IMR-90 (cell line): ENCODE data around the gene MAP2K2. TPM values are rescaled to one million over a fixed set of nuclear protein-coding genes. Genes with fewer than 3 reads are reported as not detected.

Source experiments
- ATAC-seq: fragments of 200-7000 bp; cut with Tn5 transposase; 2 replicates; pipeline ENCODE4 v1.9.1; 2020; ENCODE audit warnings: low read depth, mild to moderate bottlenecking, moderate library complexity
- BruUV-seq: library from RNA; stranded (reverse); fragments of 400-500 nt; replicated peaks from 2 replicates; lab custom pipeline; 2021; lab: Mats Ljungman, UMichigan
- CTCF ChIA-PET: fragments of 300-600 bp; formaldehyde crosslinking; extraction: SDS; loops from one replicate; lab custom pipeline; 2021; ENCODE audit warnings: antibody characterized with exemption; lab: Yijun Ruan, JAX
- POLR2A ChIA-PET: fragments of 300-600 bp; sonication (Branson Sonifier 250); formaldehyde crosslinking; loops from one replicate; lab custom pipeline; 2022; ENCODE audit warnings: antibody characterized with exemption; ENCODE audit not compliant: unreplicated experiment; lab: Charles Lee
- DNase-seq: peaks from one replicate; pipeline ENCODE4 v3.0.0; 2013
- H2AFZ ChIP-seq: replicated peaks from 2 replicates; pipeline ENCODE3; 2013; ENCODE audit warnings: low read length, mild to moderate bottlenecking; ENCODE audit not compliant: poor library complexity
- H2AK5ac ChIP-seq: 2 replicates; pipeline ENCODE4 v1.6.1; 2013; ENCODE audit warnings: low read depth, low read length, inconsistent platforms
- H2AK9ac ChIP-seq: replicated peaks from 2 replicates; pipeline ENCODE3; 2013; ENCODE audit warnings: mild to moderate bottlenecking, low read depth, low read length, moderate library complexity; ENCODE audit not compliant: poor library complexity
- H2BK120ac ChIP-seq: 2 replicates; pipeline ENCODE4 v1.6.1; 2013; ENCODE audit warnings: low read depth, low read length, inconsistent platforms
- H2BK15ac ChIP-seq: 3 replicates; pipeline ENCODE4 v1.6.1; 2013; ENCODE audit warnings: low read depth, low read length, inconsistent platforms
- H2BK20ac ChIP-seq: 2 replicates; pipeline ENCODE4 v1.6.1; 2013; ENCODE audit warnings: low read depth, mild to moderate bottlenecking, inconsistent platforms, low read length, moderate library complexity
- H2BK5ac ChIP-seq: 2 replicates; pipeline ENCODE4 v1.6.1; 2013; ENCODE audit warnings: mild to moderate bottlenecking, low read depth, low read length, inconsistent platforms; ENCODE audit not compliant: poor library complexity, severe bottlenecking
- H3K14ac ChIP-seq: replicated peaks from 2 replicates; pipeline ENCODE4 v1.6.1; 2013; ENCODE audit warnings: low read depth, low read length, inconsistent platforms
- H3K18ac ChIP-seq: 2 replicates; pipeline ENCODE4 v1.6.1; 2013; ENCODE audit warnings: low read depth, low read length, control low read depth
- H3K23ac ChIP-seq: 2 replicates; pipeline ENCODE4 v1.6.1; 2013; ENCODE audit warnings: low read depth, low read length, inconsistent platforms
- H3K27ac ChIP-seq: 2 replicates; pipeline ENCODE4 v1.5.1; 2013; ENCODE audit warnings: mild to moderate bottlenecking, control low read depth, low read length; ENCODE audit not compliant: insufficient read depth
- H3K27me3 ChIP-seq: 2 replicates; pipeline ENCODE4 v1.6.1; 2013; ENCODE audit warnings: low read length; ENCODE audit not compliant: control insufficient read depth, insufficient read depth
- H3K36me3 ChIP-seq: 2 replicates; pipeline ENCODE4 v1.6.1; 2013; ENCODE audit warnings: low read length, mixed read lengths; ENCODE audit not compliant: control insufficient read depth, insufficient read depth
- H3K4ac ChIP-seq: 2 replicates; pipeline ENCODE4 v1.6.1; 2013; ENCODE audit warnings: low read depth, low read length, inconsistent platforms
- H3K4me1 ChIP-seq: 2 replicates; pipeline ENCODE4 v1.6.1; 2013; ENCODE audit warnings: low read length, mixed read lengths; ENCODE audit not compliant: control insufficient read depth, insufficient read depth
- H3K4me2 ChIP-seq: 2 replicates; pipeline ENCODE4 v1.6.1; 2013; ENCODE audit warnings: low read depth, mild to moderate bottlenecking, control low read depth, low read length, moderate library complexity
- H3K4me3 ChIP-seq: 2 replicates; pipeline ENCODE4 v1.5.1; 2013; ENCODE audit warnings: low read depth, mild to moderate bottlenecking, control low read depth, low read length, moderate library complexity; ENCODE audit not compliant: insufficient read depth
- H3K56ac ChIP-seq: 2 replicates; pipeline ENCODE4 v1.6.1; 2013; ENCODE audit warnings: low read length, inconsistent platforms; ENCODE audit not compliant: insufficient read depth; ENCODE audit errors: extremely low read depth
- H3K79me1 ChIP-seq, 2 experiments: 2 replicates each; pipeline ENCODE4 v1.6.1; 2013; ENCODE audit warnings: low read length in 2 of 2, inconsistent platforms in 1 of 2, low read depth in 1 of 2
- H3K9ac ChIP-seq: 2 replicates; pipeline ENCODE4 v1.6.1; 2013; ENCODE audit warnings: low read depth, low read length, control low read depth
- H3K9me1 ChIP-seq: 2 replicates; pipeline ENCODE4 v1.6.1; 2013; ENCODE audit warnings: low read length, inconsistent platforms; ENCODE audit not compliant: insufficient read depth
- H3K9me3 ChIP-seq: 2 replicates; pipeline ENCODE4 v1.6.1; 2013; ENCODE audit warnings: low read length; ENCODE audit not compliant: control insufficient read depth, insufficient read depth
- H4K20me1 ChIP-seq: 2 replicates; pipeline ENCODE4 v1.6.1; 2013; ENCODE audit warnings: low read length, inconsistent platforms; ENCODE audit not compliant: insufficient read depth
- H4K5ac ChIP-seq: 2 replicates; pipeline ENCODE4 v1.6.1; 2013; ENCODE audit warnings: mild to moderate bottlenecking, low read depth, low read length, control low read depth
- H4K8ac ChIP-seq, 2 experiments: 2 replicates each; pipeline ENCODE4 v1.6.1; 2013; ENCODE audit warnings: low read depth in 2 of 2, low read length in 2 of 2, control low read depth in 1 of 2, inconsistent platforms in 1 of 2
- H4K91ac ChIP-seq: 2 replicates; pipeline ENCODE4 v1.6.1; 2013; ENCODE audit warnings: low read depth, low read length, inconsistent platforms; ENCODE audit not compliant: insufficient read depth
- CHD1 ChIP-seq: IDR thresholded peaks from 2 replicates; pipeline ENCODE4 v1.6.1; 2012; ENCODE audit warnings: low read depth, low read length, improper control_type of control experiment
- RFX5 ChIP-seq: IDR thresholded peaks from 2 replicates; pipeline ENCODE4 v1.8.0; 2012; ENCODE audit warnings: low read depth, mild to moderate bottlenecking, low read length, moderate library complexity
- SMC3 ChIP-seq: fragments of 150-350 bp; IDR thresholded peaks from 2 replicates; pipeline ENCODE4 v1.6.1; 2016; ENCODE audit warnings: low read depth, mild to moderate bottlenecking, antibody characterized with exemption, low read length, moderate library complexity
- WGBS, 2 experiments: methylation state at CpG; one replicate each; pipeline versions ENCODE4 v1.1.5 to v1.1.7; 2013; ENCODE audit warnings: missing lambda C conversion rate in 2 of 2; ENCODE audit not compliant: insufficient read length in 1 of 2; ENCODE audit errors: extremely low coverage in 2 of 2; 5-methylcytosine and 5-hydroxymethylcytosine counted together
- dilution Hi-C: fragments of 300-500 bp; cut with HindIII; formaldehyde crosslinking; loops from one replicate; pipeline ENCODE4 v1.14.3; 2018; ENCODE audit warnings: low sequenced_read_pairs; ENCODE audit not compliant: unreplicated experiment
- in situ Hi-C: fragments of 300-500 bp; cut with MboI; formaldehyde crosslinking; loops from 3 replicates; pipeline ENCODE4 v1.14.3; 2019; ENCODE audit warnings: low sequenced_read_pairs, inconsistent platforms, mixed read lengths
- intact Hi-C: fragments of 100-400 bp; cut with micrococcal nuclease; formaldehyde crosslinking; loops from 2 replicates; pipeline ENCODE4 v1.10.0; 2022
- polyA plus RNA-seq, 3 experiments: library from polyadenylated mRNA; depleted of rRNA; stranded (reverse); fragments of >200 nt; gene quantifications; 2 replicates each; pipeline ENCODE4 v1.2.3, GENCODE V29; 2012; ENCODE audit warnings: low replicate concordance in 1 of 3
- total RNA-seq: library from RNA; depleted of rRNA; stranded (reverse); fragments of >200 nt; gene quantifications from 2 replicates; pipeline ENCODE4 v1.2.3, GENCODE V29; 2012

Gene MAP2K2
- total and polyA plus RNA-seq, 2 of the 4 experiments (the other 2 are of a cell fraction), result 115 to 151 TPM

GRCh38 chr19:4149518-4150288 is 25.8 kb upstream of the MAP2K2 start:
- CTCF ChIA-PET, result no interaction called here
- Histone ChIP-seq H3K36me3 (no peaks in the 10 kb centered on the region), H3K79me1 (no peaks in the 10 kb centered on the region; a peak in 1 of 4 replicates), H3K9me3 (no peaks in the 10 kb centered on the region), H3K56ac (no peak overlapping the region), H4K8ac (no peak overlapping the region), H2BK15ac (no peak overlapping the region), H2AFZ (peak overlapping the region; percentile 32), H2BK120ac (no peak overlapping the region), H2AK9ac (no peak overlapping the region), H4K5ac (no peak overlapping the region), H3K4me3 (no peak overlapping the region), H2BK20ac (no peak overlapping the region), H2BK5ac (no peak overlapping the region), H3K4me1 (peaks cover 7% of the 10 kb centered on the region), H2AK5ac (no peak overlapping the region), H3K9ac (no peak overlapping the region), H3K14ac (no peak overlapping the region), H4K20me1 (no peaks in the 10 kb centered on the region; the same call in 1 of the 2 replicates), H3K27me3 (peaks cover 18% of the 10 kb centered on the region), H3K27ac (no peak overlapping the region), H4K91ac (no peak overlapping the region), H3K9me1 (no peaks in the 10 kb centered on the region), H3K23ac (no peak overlapping the region), H3K18ac (no peak overlapping the region), H3K4ac (no peak overlapping the region), H3K4me2 (no peak overlapping the region)
- 0% methylated on average over 1 of the region's 17 CpGs; no CpG with 5 or more reads in 1 of the 2 experiments for WGBS, 2 experiments
- in situ Hi-C loops (no loop called here), intact Hi-C loops (no loop called here), dilution Hi-C loops (no loop called here)
- POLR2A ChIA-PET, result no interaction called here
- no TSS peak for BruUV-seq
- TF ChIP-seq RFX5, result no peak
- no peak for TF ChIP-seq CHD1
- no peak for TF ChIP-seq SMC3
- DNase-seq, result no peak
- ATAC-seq, result no peak
